Mesendoderm (in vitro differentiated cells): Measurements from ENCODE around the gene DNPH1.

Source experiments
- DNase-seq: peaks from one replicate; pipeline ENCODE4 v3.0.0; 2013
- H2AK5ac ChIP-seq: 2 replicates; pipeline ENCODE4 v1.6.1; 2013; ENCODE audit warnings: low read length, inconsistent platforms
- H2BK120ac ChIP-seq: 2 replicates; pipeline ENCODE4 v1.6.1; 2013; ENCODE audit warnings: low read depth, mild to moderate bottlenecking, low read length, moderate library complexity, mixed read lengths
- H2BK15ac ChIP-seq: replicated peaks from 2 replicates; pipeline ENCODE4 v1.6.1; 2013; ENCODE audit warnings: low read depth, mild to moderate bottlenecking, moderate library complexity
- H2BK5ac ChIP-seq: 2 replicates; pipeline ENCODE4 v1.6.1; 2013; ENCODE audit warnings: low read length, inconsistent platforms
- H3K18ac ChIP-seq: 2 replicates; pipeline ENCODE4 v1.6.1; 2013; ENCODE audit warnings: mild to moderate bottlenecking, low read length, mixed read lengths
- H3K23ac ChIP-seq: one replicate; pipeline ENCODE4 v1.6.1; 2013; ENCODE audit warnings: low read length
- H3K27ac ChIP-seq: 2 replicates; pipeline ENCODE4 v1.5.1; 2013; ENCODE audit warnings: low read depth, mild to moderate bottlenecking, inconsistent platforms, low read length, moderate library complexity
- H3K27me3 ChIP-seq: 2 replicates; pipeline ENCODE4 v1.6.1; 2013; ENCODE audit warnings: low read length, control low read depth, mild to moderate bottlenecking, inconsistent platforms; ENCODE audit not compliant: insufficient read depth, poor library complexity
- H3K36me3 ChIP-seq: 2 replicates; pipeline ENCODE4 v1.6.1; 2013; ENCODE audit warnings: low read length, inconsistent platforms; ENCODE audit not compliant: control insufficient read depth, insufficient read depth
- H3K4ac ChIP-seq: one replicate; pipeline ENCODE4 v1.6.1; 2013; ENCODE audit warnings: low read depth, mild to moderate bottlenecking, low read length, moderate library complexity
- H3K4me1 ChIP-seq: 2 replicates; pipeline ENCODE4 v1.6.1; 2013; ENCODE audit warnings: low read depth, low read length, inconsistent platforms; ENCODE audit not compliant: control insufficient read depth
- H3K4me2 ChIP-seq: 2 replicates; pipeline ENCODE4 v1.6.1; 2013; ENCODE audit warnings: low read length
- H3K4me3 ChIP-seq: 2 replicates; pipeline ENCODE4 v1.5.1; 2013; ENCODE audit warnings: mild to moderate bottlenecking, low read length
- H3K56ac ChIP-seq: one replicate; pipeline ENCODE4 v1.6.1; 2013; ENCODE audit warnings: low read length
- H3K79me1 ChIP-seq: 2 replicates; pipeline ENCODE4 v1.6.1; 2013; ENCODE audit warnings: low read length, inconsistent platforms
- H3K79me2 ChIP-seq: 2 replicates; pipeline ENCODE4 v1.6.1; 2013; ENCODE audit warnings: mild to moderate bottlenecking, low read length; ENCODE audit not compliant: control insufficient read depth, insufficient read depth
- H3K9ac ChIP-seq: 2 replicates; pipeline ENCODE4 v1.6.1; 2013; ENCODE audit warnings: low read length, inconsistent platforms
- H4K5ac ChIP-seq: one replicate; pipeline ENCODE4 v1.6.1; 2013; ENCODE audit warnings: low read length
- H4K8ac ChIP-seq: one replicate; pipeline ENCODE4 v1.6.1; 2013; ENCODE audit warnings: low read depth, mild to moderate bottlenecking, control low read depth, low read length, moderate library complexity
- WGBS: extraction: QIAGEN DNeasy Blood & Tissue Kit; methylation state at CpG from one replicate; pipeline ENCODE4 v1.1.7; 2013; ENCODE audit warnings: low lambda C conversion rate, missing lambda C conversion rate; ENCODE audit not compliant: insufficient coverage; ENCODE audit errors: extremely low coverage; 5-methylcytosine and 5-hydroxymethylcytosine counted together

Gene DNPH1

GRCh38 chr6:43219119-43219518 is 10.2 kb downstream of the DNPH1 start:
- no peaks in the 10 kb centered on the region for H3K79me1 ChIP-seq
- H3K56ac ChIP-seq = no peak overlapping the region
- no peaks in the 10 kb centered on the region for H3K79me2 ChIP-seq
- H3K4me1 ChIP-seq = no peaks in the 10 kb centered on the region
- H3K18ac ChIP-seq = no peak overlapping the region
- no peak overlapping the region for H2BK120ac ChIP-seq
- no peak overlapping the region for H2BK15ac ChIP-seq
- no peak overlapping the region for H2AK5ac ChIP-seq
- H3K27ac ChIP-seq = no peak overlapping the region
- H3K9ac ChIP-seq = no peak overlapping the region
- H3K36me3 ChIP-seq = no peaks in the 10 kb centered on the region
- H3K23ac ChIP-seq = no peak overlapping the region
- no peak overlapping the region for H2BK5ac ChIP-seq
- no CpG with 5 or more reads among the region's 3 CpGs for whole genome bisulfite sequencing
- no peak overlapping the region for H3K4me3 ChIP-seq
- H3K4ac ChIP-seq = no peak overlapping the region
- H4K5ac ChIP-seq = no peak overlapping the region
- H4K8ac ChIP-seq = no peak overlapping the region
- no peak overlapping the region for H3K4me2 ChIP-seq
- no peak for DNase-seq
- no peaks in the 10 kb centered on the region for H3K27me3 ChIP-seq

GRCh38 chr6:43217351-43217750 is 11.9 kb downstream of the DNPH1 start:
- Histone ChIP-seq H3K4ac (no peak overlapping the region), H2AK5ac (no peak overlapping the region), H2BK120ac (no peak overlapping the region), H3K23ac (no peak overlapping the region), H3K56ac (no peak overlapping the region), H3K4me3 (no peak overlapping the region), H2BK5ac (no peak overlapping the region), H3K79me1 (no peaks in the 10 kb centered on the region), H2BK15ac (no peak overlapping the region), H3K4me1 (no peaks in the 10 kb centered on the region), H3K4me2 (no peak overlapping the region), H3K79me2 (no peaks in the 10 kb centered on the region), H3K9ac (no peak overlapping the region), H3K27ac (no peak overlapping the region), H4K8ac (no peak overlapping the region), H3K18ac (no peak overlapping the region), H3K36me3 (no peaks in the 10 kb centered on the region), H3K27me3 (no peaks in the 10 kb centered on the region), H4K5ac (no peak overlapping the region)
- no peak for DNase-seq
- no CpG with 5 or more reads among the region's 5 CpGs for WGBS

- H2BK120ac ChIP-seq = no peak overlapping the region
- no peaks in the 10 kb centered on the region for H3K36me3 ChIP-seq
- no peaks in the 10 kb centered on the region for H3K27me3 ChIP-seq
- no peak overlapping the region for H3K4me2 ChIP-seq
- no peak overlapping the region for H3K4ac ChIP-seq
- H3K79me2 ChIP-seq = no peaks in the 10 kb centered on the region
- H3K27ac ChIP-seq = no peak overlapping the region
- H3K9ac ChIP-seq = no peak overlapping the region
- H3K4me1 ChIP-seq = no peaks in the 10 kb centered on the region
- no peak overlapping the region for H3K56ac ChIP-seq
- H2BK15ac ChIP-seq = no peak overlapping the region
- H3K79me1 ChIP-seq = no peaks in the 10 kb centered on the region
- DNase-seq = no peak
- no peak overlapping the region for H2AK5ac ChIP-seq
- H4K8ac ChIP-seq = no peak overlapping the region
- H3K23ac ChIP-seq = no peak overlapping the region
- no peak overlapping the region for H4K5ac ChIP-seq
- no CpG with 5 or more reads among the region's 12 CpGs for WGBS
- no peak overlapping the region for H2BK5ac ChIP-seq
- H3K18ac ChIP-seq = no peak overlapping the region
- H3K4me3 ChIP-seq = no peak overlapping the region
These were observed 13.1 kb downstream of the DNPH1 start for GRCh38 chr6:43216200-43216599.

GRCh38 chr6:43215066-43215465 is 14.2 kb downstream of the DNPH1 start:
- Histone ChIP-seq H4K5ac (no peak overlapping the region), H3K56ac (no peak overlapping the region), H3K79me1 (no peaks in the 10 kb centered on the region), H3K79me2 (no peaks in the 10 kb centered on the region), H3K36me3 (no peaks in the 10 kb centered on the region), H3K27ac (no peak overlapping the region), H2BK15ac (no peak overlapping the region), H4K8ac (no peak overlapping the region), H3K4me2 (no peak overlapping the region), H2BK5ac (no peak overlapping the region), H3K18ac (no peak overlapping the region), H3K4me3 (no peak overlapping the region), H3K4me1 (no peaks in the 10 kb centered on the region), H3K23ac (no peak overlapping the region), H3K9ac (no peak overlapping the region), H2AK5ac (no peak overlapping the region), H3K4ac (no peak overlapping the region), H3K27me3 (no peaks in the 10 kb centered on the region), H2BK120ac (no peak overlapping the region)
- no peak for DNase-seq
- WGBS = no CpG with 5 or more reads among the region's 8 CpGs

GRCh38 chr6:43213431-43213830 is 15.8 kb downstream of the DNPH1 start:
- Histone ChIP-seq H2BK15ac (no peak overlapping the region), H3K18ac (no peak overlapping the region), H3K4me3 (no peak overlapping the region), H3K4ac (no peak overlapping the region), H3K27me3 (no peaks in the 10 kb centered on the region), H4K8ac (no peak overlapping the region), H3K9ac (no peak overlapping the region), H3K4me2 (no peak overlapping the region), H2AK5ac (no peak overlapping the region), H2BK120ac (no peak overlapping the region), H3K23ac (no peak overlapping the region), H2BK5ac (no peak overlapping the region), H4K5ac (no peak overlapping the region), H3K79me2 (no peaks in the 10 kb centered on the region), H3K36me3 (no peaks in the 10 kb centered on the region), H3K4me1 (no peaks in the 10 kb centered on the region), H3K27ac (no peak overlapping the region), H3K56ac (no peak overlapping the region), H3K79me1 (no peaks in the 10 kb centered on the region)
- no CpG with 5 or more reads among the region's 11 CpGs for WGBS
- no peak for DNase-seq

GRCh38 chr6:43211955-43212354 is 17.3 kb downstream of the DNPH1 start:
- Histone ChIP-seq H3K36me3 (no peaks in the 10 kb centered on the region), H3K79me2 (no peaks in the 10 kb centered on the region), H2AK5ac (no peak overlapping the region), H3K27ac (no peak overlapping the region), H3K56ac (no peak overlapping the region), H3K4ac (no peak overlapping the region), H4K5ac (no peak overlapping the region), H3K27me3 (no peaks in the 10 kb centered on the region), H3K4me1 (no peaks in the 10 kb centered on the region), H2BK5ac (no peak overlapping the region), H2BK15ac (no peak overlapping the region), H3K4me2 (no peak overlapping the region), H3K18ac (no peak overlapping the region), H2BK120ac (no peak overlapping the region), H4K8ac (no peak overlapping the region), H3K23ac (no peak overlapping the region), H3K79me1 (no peaks in the 10 kb centered on the region), H3K9ac (no peak overlapping the region), H3K4me3 (no peak overlapping the region)
- peak; percentile 23 for DNase-seq
- no CpG with 5 or more reads among the region's 1 CpG for WGBS
